ENCODE data around the gene SLC46A1. TPM values are rescaled to one million over a fixed set of nuclear protein-coding genes. Genes with fewer than 3 reads are reported as not detected.

The SLC46A1 gene
- polyA plus RNA-seq, 4 donors = 11.0 to 147 (median 60.8) TPM

DNA sequence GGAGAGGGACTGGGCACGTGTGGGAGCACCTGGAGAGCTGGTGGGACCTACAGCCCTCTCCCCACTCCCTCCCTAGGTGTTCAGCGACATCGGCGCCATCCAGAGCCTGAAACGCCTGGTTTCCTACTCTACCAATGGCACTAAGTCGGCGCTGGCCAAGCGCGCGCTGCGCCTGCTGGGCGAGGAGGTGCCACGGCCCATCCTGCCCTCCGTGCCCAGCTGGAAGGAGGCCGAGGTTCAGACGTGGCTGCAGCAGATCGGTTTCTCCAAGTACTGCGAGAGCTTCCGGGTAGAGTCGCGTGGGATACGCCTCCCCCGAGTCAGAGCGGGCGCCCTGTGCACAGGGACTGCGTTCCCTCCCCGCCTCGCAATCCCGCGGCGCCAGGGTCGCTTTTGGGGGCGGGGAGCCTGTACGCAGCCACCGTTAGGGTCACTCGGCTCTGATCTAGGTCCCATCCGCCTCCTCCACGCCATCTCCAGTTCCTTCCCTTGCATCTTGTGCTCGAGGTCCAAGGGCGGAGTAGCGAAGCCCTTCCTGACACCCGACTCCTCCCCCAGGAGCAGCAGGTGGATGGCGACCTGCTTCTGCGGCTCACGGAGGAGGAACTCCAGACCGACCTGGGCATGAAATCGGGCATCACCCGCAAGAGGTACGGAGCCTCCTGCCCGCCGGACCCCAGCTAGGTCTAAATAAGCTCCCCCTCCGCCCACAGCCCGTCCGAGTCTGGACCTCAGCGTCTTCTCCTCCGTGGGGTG lies 21.6 kb downstream of the SLC46A1 start:
- Histone ChIP-seq H3K36me3 (ENCODE audit: control insufficient read depth in 3 of 3, insufficient read depth in 2 of 3, low read depth in 1 of 3, low read length in 3 of 3) (peaks cover 0 to 20% (median 3%) of the 10 kb centered on the region in 3 donors), H3K27me3 (ENCODE audit: control insufficient read depth in 3 of 3, insufficient read depth in 3 of 3, low read length in 3 of 3) (peaks cover 0 to 4% (median 2%) of the 10 kb centered on the region in 3 donors), H3K9me3 (ENCODE audit: control insufficient read depth in 2 of 2, insufficient read depth in 1 of 2, low read depth in 1 of 2, low read length in 1 of 2) (no peaks in the 10 kb centered on the region), H3K4me1 (ENCODE audit: control insufficient read depth in 3 of 3, insufficient read depth in 2 of 3, low read depth in 1 of 3, low read length in 2 of 3) (peaks cover 0 to 31% (median 0%) of the 10 kb centered on the region in 3 donors), H3K4me3 (ENCODE audit: low read depth in 1 of 3, low read length in 3 of 3) (peak overlapping the region; percentile 24 to 73 (median 70)), H3K27ac (ENCODE audit: low read depth in 1 of 3, low read length in 2 of 3) (peak overlapping the region; percentile 16 to 85 (median 52))
- FAIRE-seq (no peak), DNase-seq (peak; percentile 91 to 92)
- whole genome bisulfite sequencing, 3 donors = 4 to 24% (median 9%) methylated on average over 54 to 56 of the region's 56 CpGs

DNA sequence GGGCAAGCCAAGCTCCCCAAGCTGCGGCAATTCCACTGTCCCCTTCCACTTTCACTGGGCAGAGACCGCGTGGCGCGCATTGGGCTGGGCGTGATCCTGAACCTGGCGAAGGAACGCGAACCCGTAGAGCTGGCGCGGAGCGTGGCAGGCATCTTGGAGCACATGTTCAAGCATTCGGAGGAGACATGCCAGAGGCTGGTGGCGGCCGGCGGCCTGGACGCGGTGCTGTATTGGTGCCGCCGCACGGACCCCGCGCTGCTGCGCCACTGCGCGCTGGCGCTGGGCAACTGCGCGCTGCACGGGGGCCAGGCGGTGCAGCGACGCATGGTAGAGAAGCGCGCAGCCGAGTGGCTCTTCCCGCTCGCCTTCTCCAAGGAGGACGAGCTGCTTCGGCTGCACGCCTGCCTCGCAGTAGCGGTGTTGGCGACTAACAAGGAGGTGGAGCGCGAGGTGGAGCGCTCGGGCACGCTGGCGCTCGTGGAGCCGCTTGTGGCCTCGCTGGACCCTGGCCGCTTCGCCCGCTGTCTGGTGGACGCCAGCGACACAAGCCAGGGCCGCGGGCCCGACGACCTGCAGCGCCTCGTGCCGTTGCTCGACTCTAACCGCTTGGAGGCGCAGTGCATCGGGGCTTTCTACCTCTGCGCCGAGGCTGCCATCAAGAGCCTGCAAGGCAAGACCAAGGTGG lies 24.7 kb downstream of the SLC46A1 start:
- Histone ChIP-seq H3K27ac (ENCODE audit: low read depth in 1 of 3, low read length in 2 of 3) (no peak overlapping the region), H3K4me3 (ENCODE audit: low read depth in 1 of 3, low read length in 3 of 3) (no peak overlapping the region)
- WGBS, 3 donors = 9 to 21% (median 19%) methylated on average over 59 to 72 of the region's 72 CpGs

DNA sequence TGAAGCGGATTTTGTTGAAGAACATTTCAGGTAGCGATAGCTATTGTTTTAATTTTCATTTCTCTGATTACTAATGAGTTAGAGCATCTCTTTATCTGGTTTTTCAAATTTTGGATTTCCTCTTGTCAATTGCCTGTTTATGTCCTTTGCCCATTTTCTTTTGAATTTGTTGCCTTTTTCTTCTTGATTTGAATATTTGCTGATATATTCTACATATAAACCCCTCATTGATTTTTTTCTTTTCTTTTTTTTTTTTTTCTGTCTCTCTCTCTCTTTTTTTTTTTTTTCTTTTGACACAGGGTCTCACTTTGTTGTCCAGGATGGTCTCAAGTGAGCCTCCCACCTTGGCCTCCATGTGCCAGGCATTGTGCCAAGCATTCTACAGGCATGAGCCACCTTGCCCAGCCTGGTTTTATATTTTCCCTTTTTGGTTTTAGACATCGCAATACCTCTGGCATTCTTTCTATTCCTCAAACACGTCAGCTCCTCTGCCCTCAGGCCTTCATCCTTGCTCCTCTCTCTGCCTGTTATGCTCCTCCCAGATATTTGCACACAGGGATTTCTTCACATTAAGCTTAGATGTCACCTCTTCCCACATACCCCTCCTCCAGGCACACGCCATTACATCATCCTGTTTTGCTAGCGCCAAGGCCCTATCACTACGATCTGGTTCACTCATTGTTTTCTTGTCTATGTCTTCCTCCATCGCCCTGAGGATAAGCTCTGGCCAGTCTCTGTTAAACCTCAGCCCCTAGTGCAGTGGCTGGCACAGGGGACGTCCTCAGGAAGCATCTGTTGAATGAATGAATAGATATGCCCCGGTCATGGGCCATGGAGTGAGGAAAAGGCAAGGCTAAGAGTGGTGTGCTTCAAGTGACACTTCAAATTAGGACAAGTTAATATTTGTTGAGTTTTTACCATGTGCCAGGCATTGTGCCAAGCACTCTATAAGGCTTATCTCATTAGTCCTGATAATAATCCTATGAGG lies 25.9 kb downstream of the SLC46A1 start:
- peak in 1 of 2 donors; percentile 77 for DNase-seq
- peaks cover 0 to 4% (median 2%) of the 10 kb centered on the region in 3 donors for H3K27me3 ChIP-seq (ENCODE audit: control insufficient read depth in 3 of 3, insufficient read depth in 3 of 3, low read length in 3 of 3)
- H3K4me1 ChIP-seq (ENCODE audit: control insufficient read depth in 3 of 3, insufficient read depth in 2 of 3, low read depth in 1 of 3, low read length in 2 of 3) = peaks cover 0 to 21% (median 0%) of the 10 kb centered on the region in 3 donors
- no peak for FAIRE-seq
- H3K27ac ChIP-seq (ENCODE audit: low read depth in 1 of 3, low read length in 2 of 3) = no peak overlapping the region
- 35 to 67% (median 57%) methylated on average over 10 of the region's 10 CpGs for WGBS, 3 donors
- H3K4me3 ChIP-seq (ENCODE audit: low read depth in 1 of 3, low read length in 3 of 3) = no peak overlapping the region
- no peaks in the 10 kb centered on the region for H3K9me3 ChIP-seq (ENCODE audit: control insufficient read depth in 2 of 2, insufficient read depth in 1 of 2, low read depth in 1 of 2, low read length in 1 of 2)
- H3K36me3 ChIP-seq (ENCODE audit: control insufficient read depth in 3 of 3, insufficient read depth in 2 of 3, low read depth in 1 of 3, low read length in 3 of 3) = peaks cover 0 to 3% (median 0%) of the 10 kb centered on the region in 3 donors

More for the DNA sequence above, 24.7 kb downstream of the SLC46A1 start:
- peaks cover 0 to 4% (median 2%) of the 10 kb centered on the region in 3 donors for H3K27me3 ChIP-seq (ENCODE audit: control insufficient read depth in 3 of 3, insufficient read depth in 3 of 3, low read length in 3 of 3)
- no peaks in the 10 kb centered on the region for H3K9me3 ChIP-seq (ENCODE audit: control insufficient read depth in 2 of 2, insufficient read depth in 1 of 2, low read depth in 1 of 2, low read length in 1 of 2)
- no peak for FAIRE-seq
- peaks cover 0 to 3% (median 2%) of the 10 kb centered on the region in 3 donors for H3K36me3 ChIP-seq (ENCODE audit: control insufficient read depth in 3 of 3, insufficient read depth in 2 of 3, low read depth in 1 of 3, low read length in 3 of 3)
- peak; percentile 58 to 82 for DNase-seq
- peaks cover 0 to 28% (median 0%) of the 10 kb centered on the region in 3 donors for H3K4me1 ChIP-seq (ENCODE audit: control insufficient read depth in 3 of 3, insufficient read depth in 2 of 3, low read depth in 1 of 3, low read length in 2 of 3)

- Histone ChIP-seq H3K4me3 (ENCODE audit: low read depth in 1 of 3, low read length in 3 of 3) (peak overlapping the region in 1 of 3 donors; percentile 32), H3K4me1 (ENCODE audit: control insufficient read depth in 3 of 3, insufficient read depth in 2 of 3, low read depth in 1 of 3, low read length in 2 of 3) (peaks cover 0 to 45% (median 9%) of the 10 kb centered on the region in 3 donors), H3K9me3 (ENCODE audit: control insufficient read depth in 2 of 2, insufficient read depth in 1 of 2, low read depth in 1 of 2, low read length in 1 of 2) (no peaks in the 10 kb centered on the region), H3K27ac (ENCODE audit: low read depth in 1 of 3, low read length in 2 of 3) (no peak overlapping the region), H3K27me3 (ENCODE audit: control insufficient read depth in 3 of 3, insufficient read depth in 3 of 3, low read length in 3 of 3) (peaks cover 0 to 5% (median 0%) of the 10 kb centered on the region in 3 donors), H3K36me3 (ENCODE audit: control insufficient read depth in 3 of 3, insufficient read depth in 2 of 3, low read depth in 1 of 3, low read length in 3 of 3) (peaks cover 0 to 9% (median 2%) of the 10 kb centered on the region in 3 donors)
- FAIRE-seq (no peak), DNase-seq (no peak)
- 78 to 90% (median 88%) methylated on average over 6 of the region's 6 CpGs for WGBS, 3 donors
Measured at GRCh38 chr17:28372945-28373274, 33.1 kb downstream of the SLC46A1 start.

DNA sequence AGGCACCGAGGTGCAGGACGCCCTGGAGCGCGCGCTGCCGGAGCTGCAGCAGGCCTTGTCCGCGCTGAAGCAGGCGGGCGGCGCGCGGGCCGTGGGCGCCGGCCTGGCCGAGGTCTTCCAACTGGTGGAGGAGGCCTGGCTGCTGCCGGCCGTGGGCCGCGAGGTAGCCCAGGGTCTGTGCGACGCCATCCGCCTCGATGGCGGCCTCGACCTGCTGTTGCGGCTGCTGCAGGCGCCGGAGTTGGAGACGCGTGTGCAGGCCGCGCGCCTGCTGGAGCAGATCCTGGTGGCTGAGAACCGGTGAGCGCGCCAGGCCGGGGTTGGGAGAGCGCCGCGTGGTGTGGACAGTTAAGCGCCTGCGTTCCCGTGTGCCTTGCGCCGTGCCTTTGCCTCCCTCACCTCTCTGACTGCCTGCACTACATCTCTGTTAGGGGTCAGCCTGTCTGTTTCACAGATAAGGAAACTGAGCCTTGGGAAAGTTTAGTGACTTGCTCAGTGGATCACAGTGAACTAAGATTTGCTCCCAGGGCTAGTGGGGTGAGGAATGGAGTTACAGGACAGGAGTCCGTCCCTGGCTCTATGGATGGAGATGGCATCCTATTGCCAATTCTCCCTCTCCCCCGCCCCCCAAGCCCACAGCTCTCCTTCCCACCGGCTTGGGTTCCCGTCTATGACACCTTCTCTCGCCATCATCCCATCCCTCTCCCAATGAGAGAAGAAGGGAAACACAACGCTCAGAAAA lies 33.6 kb downstream of the SLC46A1 start:
- DNase-seq = no peak
- H3K4me3 ChIP-seq (ENCODE audit: low read depth in 1 of 3, low read length in 3 of 3) = peak overlapping the region; percentile 32 to 51 (median 33)
- peaks cover 0 to 48% (median 9%) of the 10 kb centered on the region in 3 donors for H3K4me1 ChIP-seq (ENCODE audit: control insufficient read depth in 3 of 3, insufficient read depth in 2 of 3, low read depth in 1 of 3, low read length in 2 of 3)
- FAIRE-seq = no peak
- H3K9me3 ChIP-seq (ENCODE audit: control insufficient read depth in 2 of 2, insufficient read depth in 1 of 2, low read depth in 1 of 2, low read length in 1 of 2) = no peaks in the 10 kb centered on the region
- peak overlapping the region in 1 of 3 donors; percentile 63 for H3K27ac ChIP-seq (ENCODE audit: low read depth in 1 of 3, low read length in 2 of 3)
- WGBS, 3 donors = 9 to 15% (median 15%) methylated on average over 39 to 53 of the region's 53 CpGs
- peaks cover 0 to 5% (median 0%) of the 10 kb centered on the region in 3 donors for H3K27me3 ChIP-seq (ENCODE audit: control insufficient read depth in 3 of 3, insufficient read depth in 3 of 3, low read length in 3 of 3)
- H3K36me3 ChIP-seq (ENCODE audit: control insufficient read depth in 3 of 3, insufficient read depth in 2 of 3, low read depth in 1 of 3, low read length in 3 of 3) = peaks cover 0 to 9% (median 0%) of the 10 kb centered on the region in 3 donors

DNA sequence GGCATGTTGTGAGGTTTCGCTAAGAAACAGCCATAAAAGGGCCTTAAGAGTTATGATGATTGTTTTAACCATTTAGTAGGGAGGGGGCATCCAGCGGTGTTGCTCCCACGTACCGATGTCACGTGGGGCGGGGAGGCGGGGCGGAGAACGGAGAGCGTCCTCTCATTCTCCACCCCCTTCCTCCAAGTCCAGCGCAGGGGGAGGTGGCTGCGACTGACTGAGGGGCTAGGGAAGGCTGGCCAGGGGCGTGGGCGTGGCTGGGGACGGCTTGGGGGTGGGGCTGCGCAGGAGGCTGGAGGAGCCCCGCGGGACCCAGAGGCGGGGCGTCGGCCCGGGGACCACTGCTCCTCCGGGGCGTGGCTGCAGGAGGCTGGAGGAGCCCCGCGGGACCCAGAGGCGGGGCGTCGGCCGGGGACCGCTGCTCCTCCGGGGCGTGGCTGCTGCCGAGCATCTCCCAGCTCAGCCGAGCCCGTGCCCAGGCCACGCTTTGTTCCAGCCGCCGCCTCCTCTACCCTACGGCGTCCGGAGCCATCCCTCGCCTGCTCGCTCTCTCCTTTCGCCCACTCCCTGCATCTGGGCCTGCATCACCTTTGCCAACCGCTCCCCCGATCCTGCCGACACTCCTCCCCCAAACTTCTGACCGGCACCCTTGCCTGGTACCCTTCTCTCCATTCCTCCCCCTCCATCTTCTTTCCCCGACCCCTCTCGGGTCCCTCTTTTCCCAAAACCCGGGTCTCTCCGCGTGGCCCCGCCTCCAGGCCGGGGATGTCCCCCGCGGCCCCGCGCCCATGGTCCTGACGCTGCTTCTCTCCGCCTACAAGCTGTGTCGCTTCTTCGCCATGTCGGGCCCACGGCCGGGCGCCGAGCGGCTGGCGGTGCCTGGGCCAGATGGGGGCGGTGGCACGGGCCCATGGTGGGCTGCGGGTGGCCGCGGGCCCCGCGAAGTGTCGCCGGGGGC lies 34.5 kb downstream of the SLC46A1 start, which contains the start of gene SARM1:
TSS of gene SARM1 (plus strand) at position 450 of the 958 bp plus-strand sequence. CDS start at position 789, 339 bp downstream.
- H3K27me3 ChIP-seq (ENCODE audit: control insufficient read depth in 3 of 3, insufficient read depth in 3 of 3, low read length in 3 of 3) = peaks cover 0 to 5% (median 0%) of the 10 kb centered on the region in 3 donors
- FAIRE-seq (no peak), DNase-seq (peak; percentile 38 to 82)
- WGBS, 3 donors = 0 to 2% (median 1%) methylated on average over 49 to 80 of the region's 80 CpGs
- H3K9me3 ChIP-seq (ENCODE audit: control insufficient read depth in 2 of 2, insufficient read depth in 1 of 2, low read depth in 1 of 2, low read length in 1 of 2) = no peaks in the 10 kb centered on the region
- peak within 1 kb of the TSS; percentile 33 to 51 (median 39) for H3K4me3 ChIP-seq (ENCODE audit: low read depth in 1 of 3, low read length in 3 of 3)
- peaks cover 0 to 9% (median 0%) of the 10 kb centered on the region in 3 donors for H3K36me3 ChIP-seq (ENCODE audit: control insufficient read depth in 3 of 3, insufficient read depth in 2 of 3, low read depth in 1 of 3, low read length in 3 of 3)
- peaks cover 0 to 48% (median 9%) of the 10 kb centered on the region in 3 donors for H3K4me1 ChIP-seq (ENCODE audit: control insufficient read depth in 3 of 3, insufficient read depth in 2 of 3, low read depth in 1 of 3, low read length in 2 of 3)
- H3K27ac ChIP-seq (ENCODE audit: low read depth in 1 of 3, low read length in 2 of 3) = peak within 1 kb of the TSS in 2 of 3 donors; percentile 50 to 63

DNA sequence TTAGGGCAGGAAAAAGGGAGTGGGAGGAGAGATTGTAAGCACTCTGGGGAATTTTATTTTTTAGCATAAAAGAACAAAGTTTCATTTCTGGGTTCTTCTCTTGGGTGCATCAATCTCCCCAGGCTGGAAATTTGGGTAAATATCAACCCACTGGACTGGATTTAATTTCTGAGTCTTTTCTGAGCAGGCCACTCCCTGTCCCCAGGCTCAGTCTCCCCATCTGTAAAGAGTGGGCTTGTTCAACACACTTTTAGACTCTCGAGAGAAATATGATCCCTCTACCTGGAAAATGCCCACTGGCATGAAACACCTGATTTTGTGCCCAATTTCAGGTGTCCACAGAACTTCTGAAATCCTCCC lies 35.3 kb downstream of the SLC46A1 start:
- peaks cover 0 to 9% (median 0%) of the 10 kb centered on the region in 3 donors for H3K36me3 ChIP-seq (ENCODE audit: control insufficient read depth in 3 of 3, insufficient read depth in 2 of 3, low read depth in 1 of 3, low read length in 3 of 3)
- no peak for FAIRE-seq
- no peaks in the 10 kb centered on the region for H3K9me3 ChIP-seq (ENCODE audit: control insufficient read depth in 2 of 2, insufficient read depth in 1 of 2, low read depth in 1 of 2, low read length in 1 of 2)
- H3K4me1 ChIP-seq (ENCODE audit: control insufficient read depth in 3 of 3, insufficient read depth in 2 of 3, low read depth in 1 of 3, low read length in 2 of 3) = peaks cover 0 to 48% (median 9%) of the 10 kb centered on the region in 3 donors
- peak overlapping the region in 2 of 3 donors; percentile 47 to 60 for H3K27ac ChIP-seq (ENCODE audit: low read depth in 1 of 3, low read length in 2 of 3)
- no peak for DNase-seq
- H3K27me3 ChIP-seq (ENCODE audit: control insufficient read depth in 3 of 3, insufficient read depth in 3 of 3, low read length in 3 of 3) = peaks cover 0 to 5% (median 0%) of the 10 kb centered on the region in 3 donors
- 34 to 60% (median 58%) methylated on average over 1 of the region's 1 CpG for WGBS, 3 donors
- H3K4me3 ChIP-seq (ENCODE audit: low read depth in 1 of 3, low read length in 3 of 3) = no peak overlapping the region
